DLD1 (cell line): ENCODE measurements around the gene VPS37B.
"Not testable (repeated sequence)": the region's sequence is repeated elsewhere in the genome, so short reads cannot be mapped to it uniquely, and the experiment has no call there.

Source experiments
- in situ Hi-C: cut with HindIII; loops from 2 replicates; pipeline ENCODE4 v1.10.0; 2017; ENCODE audit warnings: low sequenced_read_pairs

The VPS37B gene

GRCh38 chr12:122909442-122910288 is 13.7 kb upstream of the VPS37B start:
- in situ Hi-C loops, result no loop called here

GRCh38 chr12:122908915-122909314 is 13.0 kb upstream of the VPS37B start:
- in situ Hi-C loops, result no loop called here

GRCh38 chr12:122905258-122905657 is 9.3 kb upstream of the VPS37B start:
- in situ Hi-C loops, result not testable (repeated sequence)

- in situ Hi-C loops, result no loop called here
Observed at GRCh38 chr12:122903693-122904034, 7.7 kb upstream of the VPS37B start.

- in situ Hi-C loops, result no loop called here
Observed at GRCh38 chr12:122902854-122903692, 7.1 kb upstream of the VPS37B start.

GRCh38 chr12:122899887-122900286 is 4.0 kb upstream of the VPS37B start:
- in situ Hi-C loops, result no loop called here

- in situ Hi-C loops, result no loop called here
Observed at GRCh38 chr12:122896662-122897061, 738 bp upstream of the VPS37B start.

GRCh38 chr12:122895320-122895703 is 612 bp downstream of the VPS37B start:
- in situ Hi-C loops, result no loop called here

- in situ Hi-C loops, result no loop called here
Observed at GRCh38 chr12:122894193-122895121, 1.5 kb downstream of the VPS37B start.

- in situ Hi-C loops, result no loop called here
Observed at GRCh38 chr12:122893208-122894153, 2.4 kb downstream of the VPS37B start.

GRCh38 chr12:122892724-122893123 is 3.2 kb downstream of the VPS37B start:
- in situ Hi-C loops, result not testable (repeated sequence)

- in situ Hi-C loops, result no loop called here
Observed at GRCh38 chr12:122891661-122892525, 4.0 kb downstream of the VPS37B start.

- in situ Hi-C loops, result no loop called here
Observed at GRCh38 chr12:122889761-122890520, 6.0 kb downstream of the VPS37B start.

GRCh38 chr12:122888232-122888752 is 7.6 kb downstream of the VPS37B start:
- in situ Hi-C loops, result no loop called here

GRCh38 chr12:122887819-122888212 is 8.1 kb downstream of the VPS37B start:
- in situ Hi-C loops, result no loop called here

GRCh38 chr12:122886851-122887818 is 8.8 kb downstream of the VPS37B start:
- in situ Hi-C loops, result no loop called here

GRCh38 chr12:122886161-122886560 is 9.8 kb downstream of the VPS37B start:
- in situ Hi-C loops, result no loop called here
